ENCODE measurements around the gene FEV. TPM values are rescaled to one million over a fixed set of nuclear protein-coding genes. Genes with fewer than 3 reads are reported as not detected.
A peak's percentile ranks its signal among the peaks of the same experiment; 100 is the strongest.

The FEV gene
- total and polyA plus RNA-seq, 2 donors (not counting 1 experiment from before 2014, with no cell fraction given) = not detected

- no peak overlapping the region for H2AFZ ChIP-seq (ENCODE audit: low read length)
- no peak overlapping the region for H3K9ac ChIP-seq (ENCODE audit: insufficient read depth, low read length)
- H3K79me2 ChIP-seq (ENCODE audit: control insufficient read depth, insufficient read depth, low read length) = no peaks in the 10 kb centered on the region
- no peak overlapping the region for H3K4me3 ChIP-seq (replicated peaks in 1 of 4; ENCODE audit: control extremely low read depth in 1 of 4, insufficient read depth in 1 of 4, low read depth in 3 of 4, low read length in 4 of 4)
- no peaks in the 10 kb centered on the region for H3K36me3 ChIP-seq (ENCODE audit: control insufficient read depth, insufficient read depth, low read length)
- no peak for DNase-seq (ENCODE audit: low read depth in 2 of 2)
- H3K9me3 ChIP-seq (ENCODE audit: control insufficient read depth, insufficient read depth, low read depth, low read length) = no peaks in the 10 kb centered on the region
- H3K27me3 ChIP-seq (ENCODE audit: control insufficient read depth, insufficient read depth, low read length) = peaks cover 68% of the 10 kb centered on the region
- no peak for TF ChIP-seq EZH2 (IDR thresholded peaks at IDR 0.05; ENCODE audit: low read length, missing control alignments)
- no peak for TF ChIP-seq CTCF (conservative IDR thresholded peaks at IDR 0.05 in 1 of 2, IDR thresholded peaks at IDR 0.05 in 1 of 2; ENCODE audit: low read depth in 1 of 2, low read length in 2 of 2)
- H3K4me1 ChIP-seq (ENCODE audit: control insufficient read depth, extremely low read depth, insufficient read depth, low read length) = no peaks in the 10 kb centered on the region
- H4K20me1 ChIP-seq (ENCODE audit: control insufficient read depth, extremely low read depth, insufficient read depth, low read length) = no peaks in the 10 kb centered on the region
- no peak overlapping the region for H3K4me2 ChIP-seq (ENCODE audit: extremely low read depth, insufficient read depth, low read length)
- no peak overlapping the region for H3K27ac ChIP-seq (ENCODE audit: insufficient read depth, low read length)
Measured at GRCh38 chr2:218995561-218995960, 10.6 kb upstream of the FEV start.

GRCh38 chr2:218993345-218994315, 8.6 kb upstream of the FEV start, which contains the start of gene CRYBA2:
Gene CRYBA2, minus strand, starts transcription at chr2:218993422. Its CDS starts 246 bp downstream, at chr2:218993176.
- Histone ChIP-seq H4K20me1 (ENCODE audit: control insufficient read depth, extremely low read depth, insufficient read depth, low read length) (no peaks in the 10 kb centered on the region), H3K27ac (ENCODE audit: insufficient read depth, low read length) (no peak within 1 kb of the TSS), H3K79me2 (ENCODE audit: control insufficient read depth, insufficient read depth, low read length) (no peaks in the 10 kb centered on the region), H3K4me3 (replicated peaks in 1 of 4; ENCODE audit: control extremely low read depth in 1 of 4, insufficient read depth in 1 of 4, low read depth in 3 of 4, low read length in 4 of 4) (peak within 1 kb of the TSS in 3 of 4 experiments; percentile 3 to 41 (median 19)), H3K36me3 (ENCODE audit: control insufficient read depth, insufficient read depth, low read length) (no peaks in the 10 kb centered on the region), H3K9ac (ENCODE audit: insufficient read depth, low read length) (no peak within 1 kb of the TSS), H3K27me3 (ENCODE audit: control insufficient read depth, insufficient read depth, low read length) (peaks cover 67% of the 10 kb centered on the region), H3K4me2 (ENCODE audit: extremely low read depth, insufficient read depth, low read length) (peak within 1 kb of the TSS; percentile 64), H3K9me3 (ENCODE audit: control insufficient read depth, insufficient read depth, low read depth, low read length) (no peaks in the 10 kb centered on the region), H2AFZ (ENCODE audit: low read length) (no peak within 1 kb of the TSS), H3K4me1 (ENCODE audit: control insufficient read depth, extremely low read depth, insufficient read depth, low read length) (no peaks in the 10 kb centered on the region)
- peak in 1 of 2 donors; percentile 20 for DNase-seq (ENCODE audit: low read depth in 2 of 2)
- TF ChIP-seq EZH2 (IDR thresholded peaks at IDR 0.05; ENCODE audit: low read length, missing control alignments) (peak; percentile 92), CTCF (conservative IDR thresholded peaks at IDR 0.05 in 1 of 2, IDR thresholded peaks at IDR 0.05 in 1 of 2; ENCODE audit: low read depth in 1 of 2, low read length in 2 of 2) (no peak)

GRCh38 chr2:218992703-218993344, 7.8 kb upstream of the FEV start:
- Histone ChIP-seq H2AFZ (ENCODE audit: low read length) (no peak overlapping the region), H4K20me1 (ENCODE audit: control insufficient read depth, extremely low read depth, insufficient read depth, low read length) (no peaks in the 10 kb centered on the region), H3K9ac (ENCODE audit: insufficient read depth, low read length) (no peak overlapping the region), H3K79me2 (ENCODE audit: control insufficient read depth, insufficient read depth, low read length) (no peaks in the 10 kb centered on the region), H3K4me2 (ENCODE audit: extremely low read depth, insufficient read depth, low read length) (no peak overlapping the region), H3K4me3 (replicated peaks in 1 of 4; ENCODE audit: control extremely low read depth in 1 of 4, insufficient read depth in 1 of 4, low read depth in 3 of 4, low read length in 4 of 4) (peak overlapping the region in 1 of 4 experiments; percentile 41), H3K9me3 (ENCODE audit: control insufficient read depth, insufficient read depth, low read depth, low read length) (no peaks in the 10 kb centered on the region), H3K27me3 (ENCODE audit: control insufficient read depth, insufficient read depth, low read length) (peaks cover 71% of the 10 kb centered on the region), H3K36me3 (ENCODE audit: control insufficient read depth, insufficient read depth, low read length) (no peaks in the 10 kb centered on the region), H3K4me1 (ENCODE audit: control insufficient read depth, extremely low read depth, insufficient read depth, low read length) (no peaks in the 10 kb centered on the region), H3K27ac (ENCODE audit: insufficient read depth, low read length) (no peak overlapping the region)
- DNase-seq (ENCODE audit: low read depth in 2 of 2) = no peak
- TF ChIP-seq CTCF (conservative IDR thresholded peaks at IDR 0.05 in 1 of 2, IDR thresholded peaks at IDR 0.05 in 1 of 2; ENCODE audit: low read depth in 1 of 2, low read length in 2 of 2) (no peak), EZH2 (IDR thresholded peaks at IDR 0.05; ENCODE audit: low read length, missing control alignments) (peak; percentile 83)
